ELF-1 (cell line): ENCODE data around the gene CRTAC1.

Source experiments
- DNase-seq: peaks from one replicate; pipeline ENCODE4 v3.0.0-alpha.2; 2016; ENCODE audit warnings: low read depth, low spot score

The CRTAC1 gene

GRCh38 chr10:97974526-97975525, 55.6 kb downstream of the CRTAC1 start:
- peak; percentile 27 for DNase-seq

DNA sequence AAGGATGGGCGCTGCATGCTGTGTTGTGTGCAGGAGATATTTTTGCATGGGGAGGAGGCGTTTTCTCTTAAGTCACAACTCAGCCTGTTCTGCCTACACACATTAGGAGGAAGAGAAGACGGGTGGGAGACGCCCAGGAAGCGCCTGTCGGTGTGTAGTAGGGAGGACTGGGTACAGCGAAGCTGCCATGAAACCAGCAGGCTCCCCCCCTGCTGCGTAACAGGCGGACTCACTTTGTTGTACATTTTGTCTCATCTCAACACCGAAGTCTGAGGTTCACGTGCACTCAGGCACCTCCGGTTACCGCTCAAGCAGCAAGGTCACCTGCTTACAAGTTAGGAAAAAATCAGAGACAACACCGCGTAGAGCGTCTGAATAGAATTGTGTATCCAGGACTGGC, 56.3 kb downstream of the CRTAC1 start:
- DNase-seq = peak; percentile 20

- no peak for DNase-seq
Measured at GRCh38 chr10:97969538-97970079, 60.8 kb downstream of the CRTAC1 start.

- DNase-seq = no peak
Measured at GRCh38 chr10:97964748-97965147, 65.7 kb downstream of the CRTAC1 start.

GRCh38 chr10:97961945-97962344, 68.5 kb downstream of the CRTAC1 start:
- no peak for DNase-seq

GRCh38 chr10:97960269-97961056, 70.0 kb downstream of the CRTAC1 start:
- no peak for DNase-seq

DNA sequence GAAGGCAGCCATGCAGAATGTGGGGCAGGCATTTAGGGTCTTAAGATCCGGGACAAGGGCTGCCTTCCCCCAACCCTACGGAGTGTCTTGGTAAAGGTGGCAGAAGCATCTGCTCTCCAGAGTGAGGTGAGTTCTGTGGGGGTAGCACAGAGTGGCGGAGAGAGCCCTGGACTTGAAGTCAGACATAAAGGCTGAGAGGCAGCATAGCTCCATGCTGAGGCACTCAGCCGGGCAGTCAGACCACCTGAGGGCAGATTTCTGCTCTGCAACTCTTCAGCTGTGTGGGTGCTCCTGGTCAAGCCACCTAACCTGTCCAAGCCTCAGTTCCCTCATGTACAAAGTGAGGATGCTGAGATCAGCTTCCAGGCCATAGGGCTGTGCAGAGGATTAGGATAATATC, 81.0 kb downstream of the CRTAC1 start:
- no peak for DNase-seq

DNA sequence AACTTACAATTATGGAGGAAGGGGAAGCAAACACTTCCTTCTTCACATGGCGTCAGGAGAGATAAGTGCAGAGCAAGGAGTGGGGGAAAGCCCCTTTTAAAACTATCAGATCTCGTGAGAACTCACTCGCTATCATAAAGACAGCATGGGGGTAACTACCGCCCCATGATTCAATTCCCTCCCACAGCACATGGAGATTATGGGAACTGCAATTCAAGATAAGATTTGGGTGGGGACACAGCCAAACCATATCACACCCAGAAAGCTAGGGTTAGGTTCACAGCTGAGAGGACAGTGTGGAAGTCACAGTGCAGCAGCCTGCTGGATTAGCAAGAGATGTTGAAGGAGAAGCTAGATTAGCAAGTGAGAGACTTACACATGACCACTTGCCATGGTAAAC, 81.6 kb downstream of the CRTAC1 start:
- DNase-seq = no peak

GRCh38 chr10:97944772-97945171, 85.6 kb downstream of the CRTAC1 start:
- DNase-seq = no peak

DNA sequence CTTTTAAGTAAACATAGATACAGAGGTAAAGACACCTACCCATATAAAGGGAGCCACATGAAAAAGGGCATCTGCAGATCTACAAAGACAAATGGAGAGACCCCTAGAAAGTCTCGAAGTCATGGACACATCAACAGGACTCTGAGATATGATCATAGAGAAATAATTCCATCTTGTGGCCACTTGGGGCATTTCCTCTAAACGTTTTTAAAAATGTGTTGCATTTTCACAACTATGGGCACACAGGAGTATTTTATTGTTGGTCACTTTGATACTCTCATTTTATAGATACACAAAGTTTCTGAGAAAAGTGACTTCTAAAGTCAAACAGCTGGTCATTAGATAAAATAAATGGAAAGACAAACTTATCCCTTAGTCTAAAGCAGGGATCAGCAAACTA, 87.1 kb downstream of the CRTAC1 start:
- DNase-seq = no peak

- DNase-seq = no peak
Measured at GRCh38 chr10:97940534-97940933, 89.9 kb downstream of the CRTAC1 start.

DNA sequence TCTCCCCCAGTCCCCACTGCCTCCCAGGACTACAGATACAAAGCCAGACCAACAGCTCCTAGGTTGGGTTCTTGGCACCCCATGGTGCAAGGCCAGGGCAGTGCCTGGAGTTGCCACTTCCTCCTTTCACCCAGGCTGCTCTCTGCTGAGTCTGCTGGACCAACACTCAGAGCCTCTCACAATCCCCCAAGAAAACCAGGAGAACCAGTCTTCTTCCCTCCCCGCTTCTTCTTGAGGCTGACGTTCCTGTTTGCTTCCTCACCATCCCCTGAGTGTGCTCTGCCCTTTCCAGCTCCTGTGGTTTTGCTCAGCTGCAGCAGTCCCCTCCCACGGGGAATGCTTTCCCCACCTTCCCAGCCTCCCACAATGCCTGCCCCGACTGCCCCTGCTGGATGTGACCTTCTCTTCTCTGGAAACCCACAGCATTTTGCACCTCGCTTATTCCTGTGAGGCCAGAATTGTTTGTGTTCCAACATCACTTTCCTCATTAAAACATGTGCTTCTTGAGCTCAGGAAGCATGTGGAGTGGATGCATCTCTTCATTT, 90.9 kb downstream of the CRTAC1 start:
- DNase-seq = no peak

- no peak for DNase-seq
Measured at GRCh38 chr10:97937928-97938327, 92.5 kb downstream of the CRTAC1 start.

DNA sequence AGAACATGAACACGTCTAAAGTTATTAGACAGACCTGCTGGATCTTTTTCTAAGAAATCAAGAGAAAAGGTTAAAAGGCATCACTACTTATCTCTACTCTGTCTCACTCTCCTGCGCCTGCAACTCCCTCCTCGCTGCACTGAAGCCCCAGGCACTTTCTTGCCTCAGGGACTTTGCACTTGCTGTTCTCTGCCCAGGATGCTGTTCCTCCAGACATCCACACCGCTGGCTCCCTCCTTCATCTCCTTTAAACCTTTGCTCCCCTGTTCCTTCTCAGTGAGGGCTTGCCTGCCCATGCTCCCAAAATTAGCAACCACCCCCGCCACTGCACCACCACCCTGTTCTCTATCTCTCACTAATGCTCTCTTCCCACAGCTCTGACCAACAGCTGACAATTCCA, 93.4 kb downstream of the CRTAC1 start:
- no peak for DNase-seq

DNA sequence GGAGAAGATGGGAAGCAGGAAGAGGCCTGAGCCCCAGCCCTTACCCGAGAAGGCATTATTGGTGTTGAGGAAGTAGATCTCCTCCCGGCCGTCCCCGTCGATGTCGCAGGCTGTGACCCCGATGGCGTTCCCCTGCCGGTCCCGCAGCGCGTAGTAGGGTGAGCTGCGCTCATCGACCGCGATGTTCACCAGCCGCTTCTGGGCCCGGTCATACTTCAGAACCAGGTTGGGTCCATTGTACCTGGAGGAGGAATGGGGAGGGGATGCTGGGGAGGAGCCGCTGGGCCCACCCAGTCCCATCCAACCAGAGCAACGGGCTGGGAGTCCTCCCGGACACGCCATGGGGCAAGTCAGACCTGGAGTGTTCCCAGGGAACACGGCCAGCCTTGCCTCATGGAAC, 94.3 kb downstream of the CRTAC1 start:
- DNase-seq = no peak

GRCh38 chr10:97932932-97933530, 97.4 kb downstream of the CRTAC1 start:
- no peak for DNase-seq

GRCh38 chr10:97931041-97931440, 99.4 kb downstream of the CRTAC1 start:
- DNase-seq = no peak

GRCh38 chr10:97928897-97929296, 101.5 kb downstream of the CRTAC1 start:
- DNase-seq = peak; percentile 17

- no peak for DNase-seq
Measured at GRCh38 chr10:97927622-97928021, 102.8 kb downstream of the CRTAC1 start.

DNA sequence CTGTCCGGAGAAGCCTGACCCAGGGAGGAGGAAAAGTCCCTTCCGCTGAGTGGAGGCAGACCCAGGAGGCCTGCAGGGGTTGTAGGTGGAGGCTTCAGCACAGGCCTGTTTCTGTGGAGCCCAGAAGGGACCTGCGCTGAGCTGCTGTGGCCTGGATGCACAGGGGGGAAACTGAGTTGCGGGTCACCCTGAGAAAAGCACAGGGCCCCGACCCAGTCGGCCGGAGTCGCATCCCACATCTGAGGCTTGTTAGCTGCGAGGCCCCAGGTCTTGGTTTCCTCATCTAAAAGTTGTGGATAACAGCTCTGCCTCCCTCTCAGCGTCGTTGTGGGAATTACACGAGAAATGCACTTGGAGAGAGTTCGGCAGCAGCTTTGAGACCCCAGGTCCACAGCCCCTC, 104.4 kb downstream of the CRTAC1 start:
- DNase-seq = no peak

DNA sequence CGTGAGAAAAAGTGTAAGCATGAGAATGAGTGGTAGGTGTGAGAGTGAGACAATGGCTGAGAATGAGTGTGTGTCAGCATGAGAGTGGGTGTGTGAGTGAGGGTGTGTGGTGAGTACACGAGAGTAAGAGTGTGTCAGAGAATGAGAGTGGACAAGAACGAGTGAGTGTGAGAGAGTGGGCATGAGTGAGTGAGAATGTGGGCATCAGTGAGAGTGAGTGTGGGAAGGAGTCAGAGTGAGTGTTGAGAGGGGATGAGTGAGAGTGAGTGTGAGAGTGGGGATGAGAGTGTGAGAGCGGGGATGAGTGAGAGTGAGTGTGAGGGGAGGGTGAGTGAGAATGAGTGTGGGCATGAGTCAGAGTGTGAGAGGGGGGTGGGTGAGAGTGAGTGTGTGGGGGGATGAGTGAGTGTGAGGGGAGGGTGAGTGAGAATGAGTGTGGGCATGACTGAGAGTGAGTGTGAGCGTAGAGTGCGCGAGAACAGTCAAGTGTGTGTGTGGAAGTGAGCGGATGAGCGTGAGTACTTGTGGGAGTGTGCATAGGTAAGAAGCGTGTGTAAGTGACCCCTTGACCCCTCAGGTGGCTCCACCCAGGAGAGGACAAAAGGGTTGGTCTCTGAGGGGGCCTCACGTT, 105.0 kb downstream of the CRTAC1 start:
- no peak for DNase-seq
